UCSD-AML1 (cell line): ENCODE measurements around the gene ERF.
A peak's percentile ranks its signal among the peaks of the same experiment; 100 is the strongest.

ENCODE experiments used
- DNase-seq: peaks from one replicate; lab custom pipeline; 2025; ENCODE audit not compliant: unreplicated experiment; lab: John Stamatoyannopoulos, UW

The ERF gene

DNA sequence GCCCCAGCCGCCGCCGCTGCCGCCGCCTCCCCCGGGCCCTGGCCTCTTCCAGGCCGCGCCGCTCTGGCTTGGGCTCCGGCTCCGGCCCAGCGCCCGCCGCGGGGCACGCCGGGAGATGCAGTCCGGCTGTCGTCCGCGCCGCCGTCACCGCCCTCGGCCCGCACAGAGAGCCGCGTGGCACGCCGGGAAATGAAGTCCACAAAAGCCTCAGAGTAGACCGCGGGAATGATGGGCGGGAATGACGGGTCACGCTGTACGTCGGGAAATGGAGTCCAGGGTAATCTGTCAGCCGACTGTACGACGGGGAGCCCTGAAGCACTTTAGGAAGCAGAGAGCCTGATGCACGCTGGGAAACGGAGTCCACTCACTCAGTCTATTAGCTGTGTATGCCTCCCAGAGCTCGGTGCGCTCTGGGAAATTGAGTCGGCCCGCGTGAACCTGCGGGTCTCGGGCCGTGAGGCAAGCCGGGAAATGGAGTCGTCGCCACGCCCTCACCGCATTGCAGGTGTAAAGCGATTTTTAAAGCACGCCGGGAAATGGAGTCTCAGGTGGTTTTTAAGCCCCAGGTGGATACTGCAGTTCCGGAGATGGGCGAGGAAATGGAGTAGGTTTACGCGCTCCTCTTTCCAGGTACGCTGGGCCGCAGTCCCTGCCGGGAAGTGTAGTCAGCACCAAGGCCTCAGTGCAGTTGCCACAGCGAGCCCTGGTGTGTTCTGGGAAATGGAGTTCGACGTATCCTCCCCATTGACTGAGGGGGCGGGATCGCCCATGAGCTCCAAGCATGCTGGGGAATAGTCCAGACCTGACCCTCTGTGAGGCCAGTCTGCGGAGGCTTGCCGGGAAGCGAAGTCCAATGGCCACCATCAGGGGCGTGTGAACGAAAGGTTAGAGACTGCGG, 12.2 kb downstream of the ERF start, which contains the start of gene GSK3A:
TSS of gene GSK3A (minus strand) at position 91 of the 898 bp plus-strand sequence. CDS start 137 bp downstream, outside the sequence.
- DNase-seq, result peak; percentile 100

DNA sequence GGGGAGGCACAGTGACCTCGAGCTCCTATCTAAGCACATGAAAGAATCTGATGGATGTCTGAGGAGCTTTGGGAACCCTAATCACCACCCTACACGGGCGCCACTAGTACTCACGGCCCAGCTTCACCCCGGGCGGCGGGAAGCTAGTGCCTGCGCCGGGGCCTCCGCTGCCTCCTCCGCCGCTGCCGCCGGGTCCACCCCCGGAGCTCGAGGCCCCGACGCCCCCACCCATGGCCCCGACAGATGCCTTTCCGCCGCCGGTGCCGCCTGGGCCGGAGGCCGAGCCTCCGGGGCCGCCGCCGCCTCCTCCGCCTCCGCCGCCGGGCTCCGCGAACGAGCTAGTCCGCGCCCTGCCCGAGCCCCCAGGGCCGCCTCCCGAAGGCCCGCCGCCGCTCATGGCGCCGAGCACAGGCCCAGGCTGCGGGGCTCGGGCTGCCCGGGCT, 12.8 kb downstream of the ERF start:
- no peak for DNase-seq

- DNase-seq, result no peak
These were observed 13.6 kb downstream of the ERF start for GRCh38 chr19:42241279-42241678.

DNA sequence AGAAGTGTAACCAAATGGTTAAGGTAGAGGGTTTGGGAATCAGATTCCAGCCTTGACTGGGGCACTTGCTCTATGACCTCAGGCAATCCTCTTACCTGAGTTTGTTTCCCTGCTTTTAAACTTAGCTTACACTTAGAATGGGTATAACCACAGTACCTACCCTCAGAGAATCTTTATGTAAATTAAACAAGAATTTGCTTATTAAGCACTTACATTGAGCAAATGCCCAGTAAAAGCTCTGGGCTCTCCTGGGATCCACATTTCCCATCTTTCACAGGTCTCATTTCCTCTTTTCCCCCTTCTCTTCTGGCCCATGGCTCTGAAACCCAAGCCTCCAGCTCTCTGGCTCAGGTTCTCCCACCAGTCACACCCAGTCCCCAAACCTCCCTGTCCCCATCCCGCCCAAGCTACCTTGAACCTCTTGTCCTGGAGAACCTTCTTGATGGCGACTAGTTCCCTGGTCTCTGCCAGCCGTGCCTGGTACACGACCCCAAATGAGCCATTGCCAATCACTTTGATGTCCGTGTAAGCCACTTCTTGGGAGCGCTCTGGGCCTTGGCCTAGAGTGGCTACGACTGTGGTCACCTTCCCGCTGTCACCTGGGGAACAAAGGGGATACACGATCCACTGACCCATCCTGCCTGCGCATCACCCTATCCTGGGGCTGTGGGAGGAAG, 15.2 kb downstream of the ERF start:
- DNase-seq, result no peak

DNA sequence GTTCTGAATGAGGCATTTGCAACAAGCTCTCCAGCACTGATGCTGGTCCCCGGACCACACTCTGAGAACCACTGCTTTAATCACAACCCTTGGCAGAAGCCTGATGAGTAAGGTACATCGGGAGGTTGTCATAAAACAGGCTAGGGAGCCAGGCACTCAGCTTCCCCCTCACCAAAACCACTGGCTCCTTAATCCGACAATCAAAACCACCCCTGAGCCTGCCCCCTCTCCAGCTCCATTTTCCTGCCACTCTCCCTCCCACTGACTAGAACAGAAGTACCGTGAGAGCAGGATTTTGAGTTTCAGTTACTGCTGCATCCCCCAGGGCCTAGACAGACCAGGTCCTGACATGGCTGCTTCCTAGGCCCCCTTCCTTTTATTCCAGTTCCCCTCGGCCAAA, 19.7 kb downstream of the ERF start:
- no peak for DNase-seq

DNA sequence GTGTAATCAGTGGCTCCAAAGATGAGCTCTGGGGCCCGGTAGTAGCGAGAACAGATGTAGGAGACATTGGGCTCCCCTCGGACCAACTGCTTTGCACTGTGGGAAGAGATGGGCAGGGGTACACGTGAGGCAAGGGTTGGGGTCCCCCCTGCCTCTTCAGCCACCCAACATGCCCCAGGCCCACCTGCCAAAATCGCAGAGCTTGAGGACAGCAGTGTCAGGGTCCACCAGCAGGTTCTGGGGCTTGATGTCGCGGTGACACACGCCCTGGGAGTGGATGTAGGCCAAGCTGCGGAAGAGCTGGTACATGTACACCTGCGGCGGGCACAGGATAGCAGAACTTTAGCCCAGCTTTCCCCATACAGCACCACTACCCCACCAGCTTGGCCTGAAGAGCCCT, 20.6 kb downstream of the ERF start:
- DNase-seq, result no peak

DNA sequence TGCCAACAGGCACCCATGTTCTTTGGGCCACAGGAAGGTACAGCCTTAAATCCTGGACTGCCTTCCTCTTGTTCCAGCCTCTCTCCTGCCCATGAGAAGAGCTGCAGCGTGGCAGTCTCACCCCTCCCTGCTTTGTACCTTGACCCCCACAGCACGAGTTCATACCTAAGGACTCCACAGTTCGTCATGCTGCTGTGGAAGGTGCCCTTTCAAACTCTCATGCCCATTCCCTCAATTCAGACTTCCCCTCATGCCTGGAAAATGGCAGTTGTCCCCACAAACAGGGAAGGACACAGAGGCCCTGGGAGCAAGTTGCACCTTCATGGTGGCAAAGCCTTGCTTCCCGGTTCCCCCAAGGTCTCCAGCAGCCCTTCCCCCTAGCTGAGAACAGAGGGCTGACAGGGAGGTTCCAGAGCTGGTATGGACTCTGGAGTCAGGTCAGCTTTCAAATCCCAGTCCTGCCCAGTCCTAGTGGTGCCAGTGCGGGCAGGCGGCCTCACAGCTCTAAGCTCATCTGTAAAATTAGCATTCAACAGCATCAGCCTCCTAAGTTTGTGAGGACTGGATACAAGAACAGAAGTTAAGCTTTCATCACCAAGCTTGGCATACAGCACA, 21.1 kb downstream of the ERF start:
- no peak for DNase-seq

- DNase-seq, result no peak
These were observed 21.8 kb downstream of the ERF start for GRCh38 chr19:42233106-42233505.

DNA sequence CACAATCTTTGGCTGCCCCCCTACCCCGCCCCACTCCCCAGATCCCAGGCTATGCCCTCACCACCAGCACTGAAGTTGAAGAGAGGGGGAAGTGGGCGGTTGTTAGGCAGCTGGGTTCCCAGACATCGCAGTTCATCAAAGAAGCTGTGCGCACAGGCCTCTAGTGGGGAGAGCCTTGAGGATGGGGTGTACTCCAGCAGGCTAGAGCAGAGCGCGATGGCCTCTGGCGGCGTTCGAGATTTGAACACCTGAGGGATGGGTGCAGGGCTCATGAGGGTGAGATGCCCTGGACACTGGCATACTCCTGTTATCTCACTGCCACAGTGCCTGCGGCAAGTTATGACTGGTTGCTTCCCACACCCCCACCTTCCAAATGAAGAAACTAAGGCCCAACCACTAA, 22.5 kb downstream of the ERF start:
- DNase-seq, result no peak

DNA sequence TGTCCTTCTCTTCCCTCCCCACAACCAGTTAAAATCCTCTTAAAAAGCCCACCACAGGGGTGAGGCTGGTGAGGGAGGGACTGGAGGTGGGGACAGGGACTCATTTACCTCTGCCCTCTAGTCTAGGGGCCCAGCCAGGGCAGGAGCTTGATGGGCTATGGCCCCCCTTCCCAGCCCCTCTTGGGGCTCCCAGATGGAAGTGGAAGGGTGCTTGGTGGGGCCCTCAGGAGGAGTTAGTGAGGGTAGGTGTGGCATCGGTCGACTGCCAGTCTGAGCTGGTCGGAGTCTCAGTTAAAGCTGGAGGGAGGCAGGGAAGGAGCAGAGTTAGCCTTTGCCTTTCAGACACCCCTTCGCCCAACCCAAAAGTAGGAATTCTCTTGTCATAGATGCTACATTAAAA, 24.4 kb downstream of the ERF start:
- no peak for DNase-seq

GRCh38 chr19:42229855-42230351, 25.0 kb downstream of the ERF start:
- no peak for DNase-seq

GRCh38 chr19:42229301-42229854, 25.6 kb downstream of the ERF start:
- DNase-seq, result no peak

GRCh38 chr19:42228641-42229040, 26.3 kb downstream of the ERF start:
- no peak for DNase-seq

DNA sequence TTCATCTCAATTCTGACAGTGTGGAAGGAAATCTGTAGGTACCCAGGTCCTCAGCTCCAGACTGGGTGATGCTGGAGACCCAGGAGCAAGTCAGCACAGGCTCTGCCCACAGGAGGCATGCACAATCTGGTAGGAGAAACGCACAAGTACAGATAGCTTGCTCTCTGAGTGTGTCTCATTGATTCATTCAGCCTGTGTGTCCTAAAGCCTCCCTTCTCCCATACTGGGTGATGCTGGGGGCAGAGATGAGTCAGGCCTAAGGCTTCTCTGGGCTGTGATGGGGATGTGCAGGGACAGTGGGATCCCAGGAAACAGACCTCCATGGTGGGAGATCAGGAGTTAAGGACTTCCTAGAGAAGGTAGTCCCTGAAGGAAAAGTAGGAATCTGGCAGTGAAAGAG, 28.0 kb downstream of the ERF start:
- DNase-seq, result no peak

DNA sequence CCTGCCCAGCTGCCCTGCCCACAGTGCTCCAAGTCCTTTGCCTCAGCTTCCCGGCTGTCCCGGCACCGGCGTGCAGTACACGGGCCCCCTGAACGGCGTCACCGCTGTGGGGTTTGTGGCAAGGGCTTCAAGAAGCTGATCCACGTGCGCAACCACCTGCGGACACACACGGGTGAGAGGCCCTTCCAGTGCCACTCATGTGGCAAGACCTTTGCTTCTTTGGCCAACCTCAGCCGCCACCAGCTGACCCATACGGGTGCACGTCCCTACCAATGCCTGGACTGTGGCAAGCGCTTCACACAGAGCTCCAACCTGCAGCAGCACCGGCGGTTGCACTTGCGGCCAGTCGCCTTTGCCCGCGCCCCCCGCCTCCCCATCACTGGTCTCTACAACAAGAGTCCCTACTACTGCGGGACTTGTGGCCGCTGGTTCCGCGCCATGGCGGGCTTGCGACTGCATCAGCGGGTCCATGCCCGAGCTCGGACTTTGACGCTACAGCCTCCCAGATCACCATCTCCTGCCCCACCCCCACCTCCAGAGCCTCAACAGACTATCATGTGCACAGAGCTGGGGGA, 29.1 kb downstream of the ERF start:
- no peak for DNase-seq

GRCh38 chr19:42224940-42225717, 29.8 kb downstream of the ERF start:
- no peak for DNase-seq

- DNase-seq, result no peak
These were observed 34.2 kb downstream of the ERF start for GRCh38 chr19:42220751-42221097.

GRCh38 chr19:42219812-42220750, 34.8 kb downstream of the ERF start, which contains the start of gene ZNF526:
TSS of gene ZNF526 (plus strand) at chr19:42220312. CDS start at chr19:42224404, 4,092 bp downstream.
- DNase-seq, result peak; percentile 98
